ENCODE measurements around the gene FAM107B.
A peak's percentile ranks its signal among the peaks of the same experiment; 100 is the strongest.

The FAM107B gene

GRCh38 chr10:14617852-14618251, 156.8 kb downstream of the FAM107B start:
- no peak for DNase-seq

GRCh38 chr10:14616955-14617730, 157.6 kb downstream of the FAM107B start:
- no peak for DNase-seq

- no peak for DNase-seq
Observed at GRCh38 chr10:14616465-14616864, 158.2 kb downstream of the FAM107B start.

GRCh38 chr10:14613588-14613920, 161.1 kb downstream of the FAM107B start:
- DNase-seq, result no peak

GRCh38 chr10:14612873-14613587, 161.7 kb downstream of the FAM107B start:
- DNase-seq, result no peak

GRCh38 chr10:14611968-14612693, 162.6 kb downstream of the FAM107B start:
- DNase-seq, result no peak

- DNase-seq, result no peak
Observed at GRCh38 chr10:14609178-14609577, 165.5 kb downstream of the FAM107B start.

- no peak for DNase-seq
Observed at GRCh38 chr10:14608381-14609001, 166.2 kb downstream of the FAM107B start.

GRCh38 chr10:14606633-14607032, 168.1 kb downstream of the FAM107B start:
- DNase-seq, result no peak

- no peak for DNase-seq
Observed at GRCh38 chr10:14605231-14605925, 169.3 kb downstream of the FAM107B start.

GRCh38 chr10:14604181-14605142, 170.2 kb downstream of the FAM107B start:
- peak; percentile 78 for DNase-seq

GRCh38 chr10:14603534-14604102, 171.1 kb downstream of the FAM107B start:
- no peak for DNase-seq

- no peak for DNase-seq
Observed at GRCh38 chr10:14602807-14603533, 171.7 kb downstream of the FAM107B start.

- DNase-seq, result no peak
Observed at GRCh38 chr10:14601872-14602725, 172.6 kb downstream of the FAM107B start.

GRCh38 chr10:14601326-14601725, 173.4 kb downstream of the FAM107B start:
- no peak for DNase-seq

GRCh38 chr10:14600065-14600464, 174.6 kb downstream of the FAM107B start:
- no peak for DNase-seq

GRCh38 chr10:14598809-14599764, 175.6 kb downstream of the FAM107B start:
- no peak for DNase-seq

- DNase-seq, result no peak
Observed at GRCh38 chr10:14595526-14596182, 179.0 kb downstream of the FAM107B start.
